ENCODE results near the gene KAT7.

DNA sequence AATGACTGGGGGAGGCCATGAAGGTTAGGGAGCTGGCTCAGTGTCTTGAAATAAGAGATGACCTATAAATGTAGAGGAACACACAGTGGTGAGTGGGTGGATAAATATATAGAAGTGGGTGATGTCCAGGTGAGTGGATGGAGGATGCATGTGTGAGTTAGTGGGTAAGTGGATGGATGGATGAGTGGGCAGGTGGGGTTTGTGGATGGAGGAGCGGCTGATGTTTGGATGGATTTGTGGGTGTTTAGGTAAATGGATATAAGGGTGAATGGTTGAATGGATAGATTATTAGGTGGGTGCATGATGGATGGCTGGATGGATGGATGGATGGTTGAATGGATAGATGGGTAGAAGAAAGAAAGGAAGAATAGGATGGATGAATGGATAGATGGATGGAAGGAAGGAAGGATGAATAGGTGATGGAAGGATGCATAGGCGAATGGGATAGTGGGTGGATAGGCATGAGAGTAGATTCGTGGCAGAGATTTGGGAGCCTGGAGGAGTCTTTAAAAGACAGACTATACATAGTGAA, 78.5 kb downstream of the KAT7 start:
- TF ChIP-seq POLR2A (IDR thresholded peaks at IDR 0.05; ENCODE audit: control extremely low read depth in 1 of 2, low read depth in 2 of 2, low read length in 2 of 2), result no peak
- no peak for TF ChIP-seq CTCF (IDR thresholded peaks at IDR 0.05; ENCODE audit: control extremely low read depth in 1 of 3, insufficient read depth in 1 of 3, low read depth in 1 of 3, low read length in 3 of 3)
- no peak for TF ChIP-seq EP300 (IDR thresholded peaks at IDR 0.05; ENCODE audit: borderline replicate concordance in 1 of 2, low read depth in 2 of 2, low read length in 2 of 2)
- no peak for TF ChIP-seq GTF2F1 (IDR thresholded peaks at IDR 0.05; ENCODE audit: borderline replicate concordance, low read depth, low read length)

Data from H1 (cell line).